Activated CD4-positive, alpha-beta T cell treated with anti-CD3 and anti-CD28 coated beads, Interleukin-10, Interleukin-2, amounts not matched to agents 100 ng/mL and 50 ng/mL, durations not matched to agents 16 hours and 8 hours (primary cell): ENCODE results near the gene JARID2.
"Not testable (repeated sequence)": the region's sequence is repeated elsewhere in the genome, so short reads cannot be mapped to it uniquely, and the experiment has no call there.

Experiments
- DNase-seq: peaks from one replicate; pipeline ENCODE4 v3.0.0-alpha.2; 2020

The JARID2 gene

DNA sequence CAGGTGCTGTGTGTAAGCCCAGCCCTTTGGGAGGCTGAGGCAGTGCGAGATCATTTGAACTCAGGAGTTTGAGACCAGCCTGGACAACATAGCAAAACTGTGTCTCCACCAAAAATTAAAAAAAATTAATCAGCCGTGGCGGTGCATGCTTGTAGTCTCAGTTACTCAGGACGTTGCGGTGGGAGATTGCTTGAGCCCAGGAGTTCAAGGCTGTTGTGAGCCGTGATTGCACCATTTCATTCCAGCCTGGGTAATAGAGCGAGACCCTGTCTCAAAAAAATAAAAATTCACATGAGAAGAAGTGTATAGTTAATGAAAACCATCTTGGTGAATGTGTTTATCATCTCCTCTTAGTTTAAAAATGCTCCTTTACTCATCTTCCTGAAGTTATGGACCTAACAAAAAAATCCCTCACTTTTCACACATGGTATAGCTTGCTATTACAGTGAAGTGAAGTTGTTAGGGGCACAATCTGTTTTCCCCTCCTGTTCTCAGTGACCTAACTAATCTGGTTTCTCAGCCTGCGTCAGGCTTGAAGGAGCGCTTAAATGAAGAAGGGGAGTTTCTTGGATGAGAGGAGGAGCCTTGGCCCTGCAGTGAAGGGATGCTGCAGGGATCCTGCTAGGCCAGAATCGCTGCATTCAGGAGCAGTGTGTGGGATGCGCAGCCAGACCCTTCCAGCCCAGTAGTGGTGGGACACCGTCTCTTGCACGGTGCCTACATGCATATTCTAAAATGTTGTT, 45.3 kb downstream of the JARID2 start:
- no peak for DNase-seq

DNA sequence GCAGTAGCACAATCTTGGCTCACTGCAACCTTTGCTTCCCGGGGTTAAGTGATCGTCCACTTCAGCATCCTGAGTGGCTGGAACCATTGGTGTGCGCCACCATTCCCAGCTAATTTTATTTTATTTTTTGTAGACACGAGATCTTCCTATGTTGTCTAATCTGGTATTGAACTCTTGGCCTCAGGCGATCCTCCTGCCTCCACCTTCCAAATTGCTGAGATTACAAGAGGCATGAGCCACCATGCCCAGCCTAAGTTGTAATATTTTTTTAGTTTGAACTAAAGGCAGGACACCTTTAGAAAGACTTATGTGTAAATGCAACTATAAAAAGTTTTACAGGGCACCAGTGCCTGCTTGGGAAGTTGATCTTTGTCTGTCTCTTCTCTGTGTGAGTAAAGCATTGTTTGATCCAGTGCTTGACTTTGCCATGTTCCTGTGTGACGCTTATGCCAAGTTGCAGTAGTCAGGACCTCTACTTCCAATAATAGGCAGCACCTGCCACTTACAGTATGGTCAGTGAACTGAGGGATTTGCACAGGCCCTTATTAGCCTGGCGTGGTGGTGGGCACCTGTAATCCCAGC, 46.9 kb downstream of the JARID2 start:
- no peak for DNase-seq

DNA sequence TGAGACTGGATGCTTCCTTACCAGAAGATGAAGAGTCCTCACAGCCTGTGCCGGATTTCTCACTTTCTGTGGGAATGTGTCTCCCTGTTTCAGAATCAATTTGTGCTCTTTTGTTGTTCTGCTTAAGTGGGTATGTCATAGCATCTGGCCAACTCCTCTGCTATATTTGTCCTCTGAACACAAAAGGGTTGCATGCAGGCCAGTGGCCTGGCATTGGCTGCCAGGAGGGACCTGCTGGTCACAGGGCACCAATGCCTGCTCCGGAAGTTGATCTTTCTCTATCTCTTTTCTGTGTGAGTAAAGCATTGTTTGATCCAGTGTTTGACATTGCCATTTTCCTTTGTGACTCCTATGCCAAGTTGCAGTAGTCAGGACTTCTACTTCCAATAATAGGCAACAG, 47.8 kb downstream of the JARID2 start:
- no peak for DNase-seq

DNA sequence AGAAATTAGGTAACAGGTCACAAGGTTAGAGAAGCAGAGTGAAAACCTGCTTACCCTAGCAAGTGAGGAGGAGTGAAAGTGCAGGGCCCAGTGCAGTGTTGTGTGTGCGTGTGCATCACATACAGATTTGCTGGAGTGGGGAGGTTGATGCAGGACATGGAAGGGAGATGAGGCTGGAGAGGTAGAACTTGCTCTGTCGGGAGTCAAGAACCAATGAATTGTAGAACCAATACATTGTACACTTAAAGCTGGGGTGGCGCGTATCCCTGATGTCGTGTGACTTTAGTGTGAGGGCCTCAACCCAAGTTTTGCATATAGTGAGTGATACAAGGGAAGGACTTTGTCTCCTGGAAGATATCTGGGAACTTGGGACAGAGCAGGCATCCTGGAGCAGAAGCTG, 48.6 kb downstream of the JARID2 start:
- no peak for DNase-seq

DNA sequence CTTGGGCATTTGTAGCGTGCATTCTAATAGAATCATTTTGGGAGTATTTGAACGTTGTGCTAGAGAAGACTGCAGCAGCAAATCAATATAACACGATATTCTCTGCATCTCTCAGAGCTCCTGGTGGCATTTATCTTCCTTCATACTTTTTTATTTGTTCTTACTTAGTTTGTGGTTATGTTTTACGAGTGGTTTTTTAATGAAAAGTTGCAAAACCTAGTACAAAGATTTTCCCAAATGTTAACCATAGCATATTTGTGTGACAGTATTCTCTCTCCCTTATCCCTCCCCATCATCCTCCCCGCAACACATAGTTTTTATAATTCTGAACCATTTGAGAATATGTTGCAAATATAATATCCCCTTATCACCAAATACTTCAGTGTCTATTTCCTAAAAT, 50.4 kb downstream of the JARID2 start:
- no peak for DNase-seq

DNA sequence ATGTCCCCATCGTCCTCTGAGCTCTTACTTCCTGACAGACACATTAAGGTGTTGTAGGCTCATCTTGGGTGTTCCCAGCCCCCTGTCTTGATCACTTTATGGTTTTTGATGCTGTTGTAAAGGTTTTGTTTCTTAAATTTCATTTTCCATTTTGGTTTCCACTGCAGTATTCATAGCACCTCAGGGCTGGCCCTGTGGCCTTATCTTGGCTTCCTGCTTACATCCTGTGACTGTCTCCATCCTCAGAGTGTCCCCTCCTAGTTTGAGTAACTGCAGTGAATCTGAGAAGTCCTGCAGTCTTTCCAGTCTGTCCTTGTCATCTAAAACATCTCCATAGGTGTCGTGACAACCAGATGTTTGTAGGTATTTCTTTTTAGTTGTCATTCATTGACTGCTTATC, 50.9 kb downstream of the JARID2 start:
- DNase-seq = peak; percentile 84

DNA sequence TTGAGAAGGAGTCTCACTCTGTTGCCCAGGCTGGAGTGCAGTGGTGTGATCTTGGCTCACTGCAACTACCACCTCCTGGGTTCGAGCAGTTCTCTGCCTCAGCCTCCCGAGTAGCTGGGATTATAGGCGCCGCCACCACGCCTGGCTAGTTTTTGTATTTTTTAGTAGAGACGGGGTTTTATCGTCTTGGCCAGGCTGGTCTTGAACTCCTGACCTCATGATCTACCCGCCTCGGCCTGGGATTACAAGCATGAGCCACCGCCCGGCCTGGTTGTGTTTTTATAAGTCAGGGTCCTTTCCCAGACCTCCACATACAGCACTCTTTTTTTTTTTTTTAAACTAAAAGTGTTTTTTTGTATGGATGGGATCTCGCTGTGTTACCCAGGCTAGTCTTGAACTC, 51.3 kb downstream of the JARID2 start:
- not testable (repeated sequence) for DNase-seq

DNA sequence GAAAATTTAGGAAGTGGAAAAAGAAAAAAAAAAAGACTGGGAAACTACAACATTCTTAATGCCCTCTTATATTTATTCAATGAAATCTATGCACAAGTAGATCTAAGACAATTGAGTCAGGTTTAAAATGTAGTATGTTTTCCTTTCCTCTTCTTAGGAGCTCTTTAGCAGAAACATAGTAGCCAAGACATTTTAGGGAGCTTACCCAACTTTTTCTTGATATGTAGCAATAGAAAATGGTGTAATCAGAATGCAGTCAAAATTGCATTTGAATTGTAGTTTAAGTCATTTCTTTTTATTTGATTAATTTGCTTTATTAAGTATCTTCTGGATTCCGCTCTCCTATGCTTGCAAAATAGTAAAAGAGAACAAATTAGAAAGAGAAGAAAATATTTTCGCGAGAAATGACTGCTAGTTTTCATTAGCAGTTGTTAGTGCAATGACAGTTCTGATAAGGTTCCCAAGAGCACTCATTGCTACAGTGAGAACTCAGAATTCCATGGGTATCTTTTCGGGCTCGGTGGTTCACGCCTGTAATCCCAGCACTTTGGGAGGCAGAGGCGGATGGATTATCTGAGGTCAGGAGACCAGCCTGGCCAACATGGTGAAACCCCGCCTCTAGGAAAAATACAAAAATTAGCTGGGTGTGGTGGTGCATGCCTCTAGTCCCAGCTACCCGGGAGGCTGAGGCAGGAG, 52.2 kb downstream of the JARID2 start:
- no peak for DNase-seq

DNA sequence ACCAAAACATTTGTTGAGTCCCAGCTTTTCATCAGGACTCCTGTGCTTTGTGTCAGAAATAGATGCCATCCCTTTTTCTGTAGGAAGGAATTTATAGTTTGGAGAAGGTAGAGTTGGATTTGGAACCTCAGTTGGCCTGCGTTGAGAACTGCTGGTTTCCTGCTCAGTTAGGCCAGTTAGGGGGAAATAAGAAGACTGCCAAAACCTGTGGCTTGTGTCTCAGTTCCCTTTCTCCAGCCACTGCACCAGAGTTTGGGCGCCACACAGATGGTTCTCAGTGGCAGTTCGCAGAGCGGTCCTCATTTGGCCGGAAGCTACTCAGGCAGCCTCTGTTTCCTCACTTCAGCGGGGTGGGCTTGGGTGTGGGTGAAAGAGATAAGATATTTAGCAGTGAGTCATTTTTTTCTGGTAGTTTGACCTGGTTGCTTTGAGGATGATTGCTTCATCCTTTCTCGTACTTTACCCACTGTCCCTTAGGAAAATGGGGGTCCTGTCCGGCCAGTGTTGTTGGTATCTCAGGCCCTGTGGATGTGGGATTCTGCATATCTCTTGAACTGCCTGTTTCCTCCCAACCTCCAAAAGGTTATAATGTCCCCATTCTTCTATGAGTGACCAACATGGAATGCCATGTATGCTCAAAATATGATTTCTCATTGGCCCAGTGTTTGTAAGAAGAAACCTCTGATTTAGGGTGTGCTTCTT, 53.7 kb downstream of the JARID2 start:
- peak; percentile 77 for DNase-seq

DNA sequence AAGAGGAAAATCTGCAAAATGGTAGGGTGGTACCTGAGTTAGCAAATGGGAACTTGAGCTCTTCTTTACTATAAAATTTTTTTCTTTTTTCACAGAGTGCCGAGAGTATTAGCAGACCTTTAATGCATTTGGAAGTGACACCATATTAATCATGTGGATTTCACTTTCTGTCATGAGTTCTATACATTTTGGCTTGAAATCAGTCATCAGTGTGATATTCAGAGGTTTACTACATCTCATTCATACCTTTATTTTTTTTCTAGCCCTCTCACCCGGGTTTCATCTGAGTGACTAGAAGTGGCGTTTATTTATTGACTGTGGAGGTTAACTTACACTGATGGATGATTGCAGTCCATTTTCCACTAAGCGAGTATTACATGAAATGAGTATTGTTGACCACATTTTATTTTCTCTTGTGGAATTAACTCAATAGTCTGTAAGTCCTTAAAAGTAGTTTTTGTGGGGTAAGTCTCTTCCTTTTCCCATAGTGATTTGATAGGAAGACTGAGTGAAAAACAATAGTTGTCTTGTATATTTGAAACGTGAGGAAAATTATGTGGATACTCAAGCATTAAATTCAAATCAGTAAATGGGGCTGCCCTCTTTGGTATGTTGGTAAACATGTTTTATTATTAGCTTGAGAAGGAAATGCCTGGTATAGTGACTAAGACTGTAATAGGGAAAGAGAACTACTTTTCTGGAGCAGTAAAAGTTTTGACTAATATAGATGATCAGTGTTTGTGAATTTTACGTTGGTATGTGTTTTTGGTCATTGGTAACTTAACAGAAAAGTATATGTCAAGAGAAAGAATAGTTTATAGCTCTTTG, 55.5 kb downstream of the JARID2 start:
- peak; percentile 90 for DNase-seq

DNA sequence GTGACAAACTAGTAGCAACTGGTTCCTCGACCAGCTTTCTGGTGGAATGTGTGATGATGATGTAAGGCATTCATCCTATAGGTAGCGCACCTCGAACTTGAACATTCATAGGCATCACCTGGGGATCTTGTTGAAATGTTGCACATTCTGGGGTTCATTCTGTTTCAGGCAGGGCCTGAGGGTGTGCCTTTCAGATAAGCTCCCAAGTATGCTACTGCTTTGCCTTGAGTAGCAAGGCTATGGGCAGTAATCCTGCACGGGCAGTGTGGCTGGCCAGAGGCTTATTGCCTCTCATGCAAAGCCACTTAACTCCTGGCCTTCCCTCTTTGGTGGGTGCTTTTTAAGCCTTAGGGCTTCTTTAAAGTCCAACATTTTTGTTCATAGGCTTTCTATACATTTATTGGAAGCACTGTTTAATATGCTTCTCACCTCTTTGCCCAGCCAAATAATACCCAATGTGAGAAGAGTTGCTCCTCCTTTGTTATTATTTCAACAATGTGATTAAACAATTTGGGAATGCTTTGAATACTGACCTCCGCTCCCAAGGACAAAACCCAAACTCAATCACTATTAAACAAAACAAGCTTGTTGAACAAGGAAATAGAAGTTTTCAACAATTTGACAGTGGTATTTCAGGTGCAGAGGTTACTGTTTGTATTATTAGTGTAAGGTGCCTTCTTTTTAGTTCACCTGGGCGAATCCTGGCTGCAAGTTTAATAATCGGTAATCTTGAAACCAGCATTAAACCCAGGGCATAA, 57.5 kb downstream of the JARID2 start:
- DNase-seq = no peak

DNA sequence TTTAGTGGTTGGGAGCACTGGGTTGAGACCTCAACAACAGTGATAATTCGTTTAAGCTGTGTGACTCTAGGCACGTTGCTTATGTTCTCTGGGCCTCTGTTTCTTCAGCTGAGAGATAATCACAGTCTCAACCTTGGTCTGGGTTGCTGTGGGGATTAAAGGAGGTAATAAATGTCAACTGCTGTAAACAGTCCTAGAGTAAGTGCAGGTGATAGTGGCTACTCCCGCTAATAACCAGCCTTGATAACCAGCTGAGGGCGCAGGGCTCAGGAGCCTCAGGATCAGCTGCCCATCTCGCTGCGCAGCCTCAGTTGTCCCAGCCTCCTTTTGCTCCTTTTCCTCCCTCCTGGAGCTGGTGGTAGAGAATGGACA, 58.0 kb downstream of the JARID2 start:
- DNase-seq = no peak

DNA sequence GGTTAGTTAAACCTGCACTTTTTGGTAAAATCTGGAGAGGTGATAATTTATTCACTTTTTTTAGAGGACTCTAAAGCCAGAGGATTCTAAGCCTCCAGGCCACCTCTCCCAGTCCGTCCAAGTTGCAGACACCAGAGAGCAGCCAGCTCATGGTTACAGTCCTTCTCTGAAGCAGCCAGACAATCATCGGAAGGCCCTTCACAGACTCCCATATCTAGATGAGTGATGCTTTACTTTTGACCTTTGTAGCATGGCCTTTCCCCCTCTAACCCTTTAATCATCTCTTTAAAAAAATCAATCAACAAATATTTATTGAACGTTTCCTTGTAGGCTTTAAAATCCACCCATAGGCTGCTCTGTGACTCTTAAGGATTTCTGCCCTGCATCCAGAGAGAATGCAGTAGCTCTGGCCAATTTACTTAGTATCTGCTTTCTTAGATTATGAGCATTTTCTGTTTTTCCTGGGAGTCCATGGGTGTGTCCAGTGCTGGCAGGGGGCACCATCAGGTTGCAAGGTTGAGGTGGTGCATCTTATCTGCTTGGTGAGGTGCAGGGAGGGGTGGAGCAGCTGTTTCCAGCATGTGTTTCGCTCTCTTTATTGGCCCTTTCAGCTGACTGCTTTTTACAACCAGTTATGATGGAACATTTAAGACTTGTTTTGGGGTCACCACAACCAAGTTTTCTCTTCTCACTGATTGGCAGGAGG, 58.6 kb downstream of the JARID2 start:
- DNase-seq = no peak

DNA sequence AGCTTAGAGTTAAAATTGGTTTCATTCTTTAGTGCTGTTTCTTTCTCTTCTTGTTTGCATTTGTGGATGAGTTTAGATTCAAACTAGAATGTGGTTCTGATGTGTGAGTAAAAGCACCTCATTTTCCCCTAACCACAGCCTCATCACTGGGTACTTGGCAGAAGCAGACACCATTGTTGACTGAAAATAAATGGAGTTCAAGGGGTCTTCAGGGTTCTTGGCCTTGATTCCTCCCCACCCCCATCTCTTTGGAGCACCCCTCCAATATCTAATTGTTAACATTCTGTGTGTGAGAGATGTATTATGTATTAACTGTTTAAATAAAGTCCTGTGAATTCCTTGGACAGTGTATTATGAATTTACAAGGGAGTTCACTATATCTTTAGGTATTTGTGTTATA, 59.6 kb downstream of the JARID2 start:
- DNase-seq = peak; percentile 70

DNA sequence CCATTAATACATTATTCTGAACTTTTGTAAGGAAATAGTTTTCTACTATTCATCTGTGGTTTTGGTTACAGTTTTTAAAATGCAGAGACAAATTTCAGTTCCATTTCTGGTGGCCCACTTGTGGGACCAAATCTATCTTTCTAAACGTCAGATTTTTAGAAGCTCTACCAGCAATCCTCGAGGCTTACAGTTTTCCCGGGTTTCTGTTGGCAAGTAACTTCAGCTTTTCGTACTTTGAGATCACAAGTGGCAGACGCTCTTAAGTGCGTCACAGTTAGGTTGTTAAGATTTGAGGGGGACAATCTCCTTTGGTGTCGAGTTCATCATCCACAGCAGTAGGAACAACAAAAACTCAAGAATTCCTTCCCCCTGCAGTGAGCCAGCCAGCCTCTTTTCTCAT, 60.0 kb downstream of the JARID2 start:
- no peak for DNase-seq

DNA sequence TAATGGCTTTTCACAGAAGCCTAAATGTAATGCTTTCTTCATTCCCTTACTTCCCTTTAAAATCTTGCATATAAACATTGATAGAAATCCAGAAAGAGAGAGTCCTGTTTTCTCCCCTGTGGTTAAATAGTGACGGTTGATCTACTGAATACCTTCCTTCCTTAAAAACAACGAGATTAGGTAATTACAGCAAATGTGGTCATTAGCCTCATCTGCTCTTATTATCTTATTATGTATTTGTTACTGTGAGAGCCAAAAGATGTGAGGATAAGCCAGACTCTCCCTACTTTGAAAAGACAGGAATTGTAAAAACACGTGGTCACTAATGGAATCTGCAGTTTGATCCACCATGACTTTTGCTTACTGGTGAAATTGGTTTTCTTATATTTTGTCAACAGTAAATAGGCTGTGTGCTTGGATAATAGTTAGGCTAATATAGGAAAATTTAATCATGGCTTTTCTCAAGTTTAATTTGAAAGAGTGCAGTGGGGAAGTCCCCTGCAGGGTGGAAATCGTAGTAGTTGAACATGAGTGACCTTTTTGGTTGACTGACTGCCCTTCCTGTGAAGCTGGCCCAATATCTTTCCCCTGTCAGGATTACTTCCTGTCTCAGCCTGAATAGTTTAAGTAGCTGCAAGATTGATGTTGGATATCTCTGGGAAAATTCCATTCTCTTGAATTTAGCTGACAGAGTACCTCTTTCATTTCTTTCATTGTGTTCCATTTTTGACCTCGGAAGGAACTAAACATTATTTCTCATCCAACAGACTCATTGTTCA, 62.8 kb downstream of the JARID2 start:
- no peak for DNase-seq

DNA sequence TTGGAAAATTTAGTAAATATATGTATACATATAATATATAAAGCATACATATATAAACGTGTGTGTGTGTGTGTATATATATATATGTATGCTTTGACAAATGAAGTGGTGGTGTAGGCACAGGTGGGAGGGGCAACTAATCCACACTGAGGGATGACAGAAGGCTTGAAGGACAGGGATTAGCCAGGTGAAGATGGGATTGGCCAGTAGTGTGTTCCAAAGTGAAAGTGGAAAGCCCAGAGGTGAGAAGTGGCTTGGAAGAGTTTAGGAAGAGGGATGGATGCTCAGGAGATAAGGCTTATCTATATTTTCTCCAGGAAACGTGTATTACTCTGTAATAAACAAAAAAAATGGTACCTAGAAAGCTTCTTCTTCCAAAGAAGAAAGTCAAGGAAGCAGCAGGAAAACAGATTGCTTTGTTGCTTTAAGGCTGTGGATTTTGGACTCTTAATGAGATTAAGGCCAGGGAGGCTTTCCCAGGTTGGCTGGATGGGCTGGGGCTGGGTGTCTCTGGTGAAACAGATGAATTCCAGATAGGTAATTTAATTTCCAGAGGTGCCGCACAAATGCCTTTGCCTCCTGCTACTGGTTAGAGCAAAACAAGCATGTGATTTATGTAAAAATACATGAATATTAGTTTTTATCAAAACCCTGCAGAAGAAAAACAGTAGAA, 63.9 kb downstream of the JARID2 start:
- DNase-seq = no peak

DNA sequence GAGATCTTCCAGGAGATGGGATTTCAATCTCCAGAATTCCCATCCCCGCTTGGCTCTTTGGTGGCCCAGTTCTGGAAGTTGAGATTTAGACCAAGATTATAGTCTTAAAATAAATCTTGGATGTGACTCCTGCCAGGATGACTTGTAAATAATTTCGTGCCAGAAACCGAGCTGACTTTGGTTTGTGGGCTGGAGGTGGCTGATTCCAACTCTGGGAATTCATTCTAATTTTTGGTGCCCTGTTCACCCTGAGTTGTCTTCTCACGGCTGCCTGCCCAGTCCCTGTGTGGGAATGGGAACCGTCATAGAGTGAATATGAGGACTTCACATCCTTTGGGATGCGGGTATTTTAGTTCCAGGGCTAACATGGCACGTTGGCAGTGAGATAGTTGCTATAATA, 64.8 kb downstream of the JARID2 start:
- no peak for DNase-seq

DNA sequence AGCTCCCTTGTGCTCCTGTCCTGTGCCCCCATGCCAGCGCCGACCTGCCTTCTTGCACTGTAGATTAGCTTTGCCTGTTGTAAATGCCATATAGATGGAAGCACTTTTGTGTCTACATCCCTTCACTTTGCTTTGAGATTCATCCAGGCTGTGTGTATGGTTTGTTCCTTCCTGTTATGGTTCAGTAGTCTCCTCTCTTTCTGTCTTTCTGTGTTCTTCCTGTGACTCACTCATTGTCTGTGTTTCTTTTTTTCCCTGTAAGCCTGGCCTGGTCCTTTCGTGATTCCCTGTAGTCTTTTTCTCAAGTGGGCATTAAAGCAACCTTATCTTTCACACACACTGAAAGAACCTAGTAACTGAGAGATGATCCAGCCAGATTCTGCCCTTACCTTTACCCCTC, 66.6 kb downstream of the JARID2 start:
- no peak for DNase-seq

DNA sequence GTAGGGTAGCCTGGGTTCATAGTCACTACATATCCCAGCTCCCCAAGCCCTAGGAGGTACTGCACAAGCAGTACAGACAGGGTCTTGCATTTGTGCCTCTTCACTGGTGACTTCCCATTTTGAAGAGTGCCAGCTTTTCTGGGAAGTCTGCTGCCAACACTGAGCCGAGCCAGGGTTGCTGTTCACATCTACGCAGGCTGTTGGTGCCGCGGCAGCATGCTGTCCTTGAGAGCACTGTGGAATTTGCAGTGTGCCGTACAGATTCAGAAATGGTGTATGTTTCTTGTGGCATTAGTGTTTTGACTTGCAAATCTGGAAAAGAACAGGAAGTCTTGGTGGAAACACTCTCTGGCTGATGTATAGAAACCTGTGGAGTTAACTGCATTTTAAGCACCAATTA, 67.5 kb downstream of the JARID2 start:
- DNase-seq = no peak
